SK-N-SH treated with all-trans-retinoic acid at 6 μM for 48 hours (cell line): ENCODE measurements around the gene CXCL10.

Experiments
- ARNTL ChIP-seq: fragments of 450-650 bp; formaldehyde crosslinking; IDR thresholded peaks from 2 replicates; pipeline ENCODE4 v1.5.0; 2020; ENCODE audit warnings: low read depth, mild to moderate bottlenecking, moderate library complexity, borderline replicate concordance
- BACH2 ChIP-seq: fragments of 250-450 bp; sonication (Bioruptor Pico); IDR thresholded peaks from 2 replicates; pipeline ENCODE4 v1.9.0; 2021; ENCODE audit warnings: mild to moderate bottlenecking, borderline replicate concordance
- ESRRG ChIP-seq: fragments of 250-450 bp; sonication (Bioruptor Pico); IDR thresholded peaks from 2 replicates; pipeline ENCODE4 v1.6.1; 2021; ENCODE audit warnings: mild to moderate bottlenecking
- ISL1 ChIP-seq: fragments of 250-450 bp; sonication (Bioruptor Pico); IDR thresholded peaks from 2 replicates; pipeline ENCODE4 v2.1.2; 2022; ENCODE audit warnings: mild to moderate bottlenecking, moderate library complexity
- POU6F1 ChIP-seq: fragments of 250-450 bp; sonication (Bioruptor Pico); IDR thresholded peaks from 2 replicates; pipeline ENCODE4 v1.8.0; 2021; ENCODE audit warnings: low read depth, mild to moderate bottlenecking, moderate library complexity, borderline replicate concordance
- RARB ChIP-seq: fragments of 250-450 bp; sonication (Bioruptor Pico); IDR thresholded peaks from 2 replicates; pipeline ENCODE4 v1.8.0; 2021; ENCODE audit warnings: mild to moderate bottlenecking, moderate library complexity
- SNAI2 ChIP-seq: fragments of 250-450 bp; sonication (Bioruptor Pico); IDR thresholded peaks from 2 replicates; pipeline ENCODE4 v1.5.0; 2020; ENCODE audit warnings: mild to moderate bottlenecking, moderate library complexity
- TCF4 ChIP-seq: fragments of 250-450 bp; sonication (Bioruptor Pico); IDR thresholded peaks from 2 replicates; pipeline ENCODE4 v1.8.0; 2021; ENCODE audit warnings: mild to moderate bottlenecking, moderate library complexity, borderline replicate concordance
- TSHZ2 ChIP-seq: fragments of 250-450 bp; sonication (Bioruptor Pico); IDR thresholded peaks from 2 replicates; pipeline ENCODE4 v1.5.0; 2020; ENCODE audit warnings: mild to moderate bottlenecking, moderate library complexity
- ZFP3 ChIP-seq: fragments of 250-450 bp; sonication (Bioruptor Pico); IDR thresholded peaks from 2 replicates; pipeline ENCODE4 v1.5.0; 2020; ENCODE audit warnings: mild to moderate bottlenecking, moderate library complexity
- ZFP30 ChIP-seq: fragments of 450-650 bp; formaldehyde crosslinking; IDR thresholded peaks from 2 replicates; pipeline ENCODE4 v1.5.0; 2022; ENCODE audit warnings: mild to moderate bottlenecking, moderate library complexity
- ZNF70 ChIP-seq: fragments of 450-650 bp; formaldehyde crosslinking; IDR thresholded peaks from 2 replicates; pipeline ENCODE4 v1.5.0; 2020; ENCODE audit warnings: mild to moderate bottlenecking, moderate library complexity
- ZNF8 ChIP-seq: fragments of 450-650 bp; formaldehyde crosslinking; IDR thresholded peaks from 2 replicates; pipeline ENCODE4 v1.5.0; 2020; ENCODE audit warnings: mild to moderate bottlenecking, moderate library complexity
- TF ChIP-seq, protein P1 (sequence below): fragments of 250-450 bp; sonication (Bioruptor Pico); IDR thresholded peaks from 2 replicates; pipeline ENCODE4 v1.8.0; 2020; ENCODE audit warnings: mild to moderate bottlenecking, moderate library complexity, borderline replicate concordance

DNA sequence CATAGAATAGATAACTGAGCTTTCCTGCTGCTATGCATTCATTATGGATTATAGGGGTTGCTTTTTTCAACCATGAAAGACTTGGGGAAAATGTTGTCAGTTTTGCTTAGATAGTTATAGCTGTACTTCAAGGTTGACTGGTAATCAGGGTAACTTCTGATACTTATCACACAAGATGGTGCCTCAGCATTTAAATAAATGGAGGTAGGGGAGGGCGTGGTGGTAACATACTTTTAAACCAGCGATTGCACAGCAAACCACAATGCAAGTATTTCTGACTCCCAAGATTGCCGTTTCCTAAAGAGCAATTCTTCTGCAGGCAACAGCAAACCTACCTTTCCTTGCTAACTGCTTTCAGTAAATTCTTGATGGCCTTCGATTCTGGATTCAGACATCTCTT, 1.3 kb downstream of the CXCL10 start:
- TF ChIP-seq ISL1 (CRISPR knock-in tag) (no peak), ESRRG (CRISPR knock-in tag) (no peak), TCF4 (no peak), SNAI2 (CRISPR knock-in tag) (no peak), ARNTL (CRISPR knock-in tag) (no peak), ZNF70 (CRISPR knock-in tag) (no peak), BACH2 (CRISPR knock-in tag) (no peak), ZFP30 (CRISPR knock-in tag) (no peak), ZNF8 (CRISPR knock-in tag) (no peak), POU6F1 (CRISPR knock-in tag) (no peak), ZFP3 (CRISPR knock-in tag) (no peak), TSHZ2 (CRISPR knock-in tag) (no peak), RARB (CRISPR knock-in tag) (no peak)
- TF ChIP-seq, protein P1, sequence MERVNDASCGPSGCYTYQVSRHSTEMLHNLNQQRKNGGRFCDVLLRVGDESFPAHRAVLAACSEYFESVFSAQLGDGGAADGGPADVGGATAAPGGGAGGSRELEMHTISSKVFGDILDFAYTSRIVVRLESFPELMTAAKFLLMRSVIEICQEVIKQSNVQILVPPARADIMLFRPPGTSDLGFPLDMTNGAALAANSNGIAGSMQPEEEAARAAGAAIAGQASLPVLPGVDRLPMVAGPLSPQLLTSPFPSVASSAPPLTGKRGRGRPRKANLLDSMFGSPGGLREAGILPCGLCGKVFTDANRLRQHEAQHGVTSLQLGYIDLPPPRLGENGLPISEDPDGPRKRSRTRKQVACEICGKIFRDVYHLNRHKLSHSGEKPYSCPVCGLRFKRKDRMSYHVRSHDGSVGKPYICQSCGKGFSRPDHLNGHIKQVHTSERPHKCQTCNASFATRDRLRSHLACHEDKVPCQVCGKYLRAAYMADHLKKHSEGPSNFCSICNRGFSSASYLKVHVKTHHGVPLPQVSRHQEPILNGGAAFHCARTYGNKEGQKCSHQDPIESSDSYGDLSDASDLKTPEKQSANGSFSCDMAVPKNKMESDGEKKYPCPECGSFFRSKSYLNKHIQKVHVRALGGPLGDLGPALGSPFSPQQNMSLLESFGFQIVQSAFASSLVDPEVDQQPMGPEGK (CRISPR knock-in tag): no peak
